Keratinocyte (primary cell): ENCODE measurements around the gene XNDC1N. TPM values are rescaled to one million over a fixed set of nuclear protein-coding genes. Genes with fewer than 3 reads are reported as not detected.

Experiments used
- DNase-seq: peaks from one replicate; pipeline ENCODE4 v3.0.0-alpha.2; 2011; ENCODE audit warnings: low read depth, missing footprints, low spot score
- FAIRE-seq: peaks from 2 replicates; lab custom pipeline; 2011; peaks lifted over from hg19 to GRCh38; lab: Jason Lieb, UNC
- H2AFZ ChIP-seq: 2 replicates; pipeline ENCODE4 v1.6.0; 2012; ENCODE audit warnings: low read length, control low read depth, inconsistent platforms; ENCODE audit not compliant: control insufficient read depth
- H3K27ac ChIP-seq: 2 replicates; pipeline ENCODE4 v1.5.1; 2011; ENCODE audit warnings: low read length; ENCODE audit not compliant: control insufficient read depth, insufficient read depth
- H3K27me3 ChIP-seq: 3 replicates; pipeline ENCODE4 v1.6.0; 2011; ENCODE audit warnings: low read length; ENCODE audit not compliant: control insufficient read depth, insufficient read depth; ENCODE audit errors: extremely low read depth
- H3K36me3 ChIP-seq, 2 experiments: 2 replicates in 1 of 2; 3 replicates in 1 of 2; pipeline ENCODE4 v1.5.1; 2011; ENCODE audit warnings: low read length in 2 of 2, mild to moderate bottlenecking in 1 of 2; ENCODE audit not compliant: control insufficient read depth in 2 of 2, insufficient read depth in 2 of 2; ENCODE audit errors: extremely low read depth in 1 of 2
- H3K4me1 ChIP-seq: 3 replicates; pipeline ENCODE4 v1.5.1; 2011; ENCODE audit warnings: low read length; ENCODE audit not compliant: control insufficient read depth, insufficient read depth; ENCODE audit errors: extremely low read depth
- H3K4me2 ChIP-seq: 3 replicates; pipeline ENCODE4 v1.6.0; 2011; ENCODE audit warnings: low read depth, low read length; ENCODE audit not compliant: control insufficient read depth, insufficient read depth; ENCODE audit errors: extremely low read depth
- H3K4me3 ChIP-seq, 3 experiments: fragments of 200-600 bp in 1 of 3; sonication (generic) in 1 of 3; 2 replicates in 2 of 3; 3 replicates in 1 of 3; pipeline ENCODE4 v1.5.1; 2011 to 2016; ENCODE audit warnings: low read length in 3 of 3, mild to moderate bottlenecking in 3 of 3, control low read depth in 2 of 3, inconsistent platforms in 1 of 3, low read depth in 1 of 3, mixed read lengths in 1 of 3, mixed run types in 1 of 3, moderate library complexity in 1 of 3; ENCODE audit not compliant: control insufficient read depth in 2 of 3, insufficient read depth in 2 of 3; ENCODE audit errors: extremely low read depth in 1 of 3
- H3K79me2 ChIP-seq: 2 replicates; pipeline ENCODE4 v1.6.0; 2012; ENCODE audit warnings: low read length; ENCODE audit not compliant: control insufficient read depth, insufficient read depth
- H3K9ac ChIP-seq: 3 replicates; pipeline ENCODE4 v1.6.0; 2011; ENCODE audit warnings: low read length; ENCODE audit not compliant: control insufficient read depth, insufficient read depth; ENCODE audit errors: extremely low read depth
- H3K9me1 ChIP-seq: 3 replicates; pipeline ENCODE4 v1.6.0; 2011; ENCODE audit warnings: low read length; ENCODE audit not compliant: control insufficient read depth, insufficient read depth; ENCODE audit errors: extremely low read depth
- H3K9me3 ChIP-seq: 2 replicates; pipeline ENCODE4 v1.5.1; 2012; ENCODE audit warnings: low read depth, low read length; ENCODE audit not compliant: control insufficient read depth
- H4K20me1 ChIP-seq: 3 replicates; pipeline ENCODE4 v1.6.0; 2011; ENCODE audit warnings: low read length; ENCODE audit not compliant: control insufficient read depth, insufficient read depth; ENCODE audit errors: extremely low read depth
- EZH2 ChIP-seq: IDR thresholded peaks from one replicate; pipeline ENCODE4 v1.6.1; 2012; ENCODE audit warnings: inconsistent platforms, mild to moderate bottlenecking, low read length, moderate library complexity
- dilution Hi-C: fragments of 300-500 bp; cut with MboI; formaldehyde crosslinking; loops from one replicate; pipeline ENCODE4 v1.7.0; 2020; ENCODE audit warnings: low sequenced_read_pairs; ENCODE audit not compliant: extremely low pct_ligation_motif_present
- polyA plus RNA-seq, 5 experiments: library from polyadenylated mRNA; depleted of rRNA in 3 of 5; stranded (reverse) in 3 of 5; stranded (forward) in 1 of 5; unstranded in 1 of 5; fragments of >200 nt; gene quantifications; 1 replicate in 1 of 5; 2 replicates in 3 of 5; 3 replicates in 1 of 5; pipeline versions ENCODE4 v1.2.1 to v1.2.3, GENCODE V29; 2011 to 2012; ENCODE audit warnings: missing spikeins in 2 of 5, low read depth in 1 of 5, low replicate concordance in 1 of 5
- TF ChIP-seq, protein P1 (sequence below), 3 experiments: IDR thresholded peaks in 1 of 3; conservative IDR thresholded peaks in 1 of 3; optimal IDR thresholded peaks in 1 of 3; 2 replicates in 2 of 3; 3 replicates in 1 of 3; pipeline versions ENCODE3 to v1.5.1; 2011; ENCODE audit warnings: low read length in 3 of 3, mild to moderate bottlenecking in 3 of 3, moderate library complexity in 2 of 3, control low read depth in 1 of 3, inconsistent platforms in 1 of 3; ENCODE audit not compliant: insufficient read depth in 2 of 3; ENCODE audit errors: extremely low read depth in 1 of 3

XNDC1N gene
- polyA plus RNA-seq, 1 donor (not counting 4 experiments of a cell fraction or from before 2014, with no cell fraction given) = 1.4 TPM

DNA sequence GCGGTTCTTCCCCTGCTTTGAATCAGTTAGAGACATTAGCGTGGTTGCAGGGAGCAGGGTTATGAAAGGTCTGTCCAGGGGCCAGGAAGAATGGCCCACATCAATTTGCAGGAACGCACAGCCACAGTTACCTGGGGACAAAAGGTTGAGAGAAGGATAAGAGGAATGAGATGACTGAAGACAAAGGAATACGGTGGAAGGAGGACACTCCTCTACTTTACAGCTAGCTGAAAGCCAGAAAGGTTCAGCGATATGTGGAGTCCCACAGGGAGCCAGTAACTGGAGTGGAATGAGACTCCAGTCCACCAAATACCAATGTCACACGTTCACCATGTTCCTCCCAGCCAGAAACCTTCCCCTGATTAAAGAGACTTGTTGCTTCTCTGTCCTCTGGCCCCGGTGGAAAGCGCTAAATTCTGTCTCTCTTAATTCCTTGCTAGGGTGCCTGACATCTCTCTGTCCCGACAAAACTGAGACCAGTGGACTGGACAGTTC lies 10.7 kb downstream of the XNDC1N start:
- TF ChIP-seq EZH2 = no peak
- TF ChIP-seq, protein P1, sequence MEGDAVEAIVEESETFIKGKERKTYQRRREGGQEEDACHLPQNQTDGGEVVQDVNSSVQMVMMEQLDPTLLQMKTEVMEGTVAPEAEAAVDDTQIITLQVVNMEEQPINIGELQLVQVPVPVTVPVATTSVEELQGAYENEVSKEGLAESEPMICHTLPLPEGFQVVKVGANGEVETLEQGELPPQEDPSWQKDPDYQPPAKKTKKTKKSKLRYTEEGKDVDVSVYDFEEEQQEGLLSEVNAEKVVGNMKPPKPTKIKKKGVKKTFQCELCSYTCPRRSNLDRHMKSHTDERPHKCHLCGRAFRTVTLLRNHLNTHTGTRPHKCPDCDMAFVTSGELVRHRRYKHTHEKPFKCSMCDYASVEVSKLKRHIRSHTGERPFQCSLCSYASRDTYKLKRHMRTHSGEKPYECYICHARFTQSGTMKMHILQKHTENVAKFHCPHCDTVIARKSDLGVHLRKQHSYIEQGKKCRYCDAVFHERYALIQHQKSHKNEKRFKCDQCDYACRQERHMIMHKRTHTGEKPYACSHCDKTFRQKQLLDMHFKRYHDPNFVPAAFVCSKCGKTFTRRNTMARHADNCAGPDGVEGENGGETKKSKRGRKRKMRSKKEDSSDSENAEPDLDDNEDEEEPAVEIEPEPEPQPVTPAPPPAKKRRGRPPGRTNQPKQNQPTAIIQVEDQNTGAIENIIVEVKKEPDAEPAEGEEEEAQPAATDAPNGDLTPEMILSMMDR (optimal IDR thresholded peaks at IDR 0.05 in 1 of 3, IDR thresholded peaks at IDR 0.05 in 1 of 3, conservative IDR thresholded peaks at IDR 0.05 in 1 of 3; ENCODE audit: extremely low read depth in 1 of 3, insufficient read depth in 2 of 3, low read length in 3 of 3) = no peak
- H3K9me3 ChIP-seq = no peaks in the 10 kb centered on the region
- H3K4me3 ChIP-seq = no peak overlapping the region
- no peaks in the 10 kb centered on the region for H4K20me1 ChIP-seq
- no peaks in the 10 kb centered on the region for H3K79me2 ChIP-seq
- no peaks in the 10 kb centered on the region for H3K27me3 ChIP-seq
- H3K9ac ChIP-seq = no peak overlapping the region
- no peaks in the 10 kb centered on the region for H3K9me1 ChIP-seq
- H3K4me2 ChIP-seq = no peak overlapping the region
- H2AFZ ChIP-seq = no peak overlapping the region
- dilution Hi-C loops = no loop called here
- H3K36me3 ChIP-seq = peaks cover 0 to 9% of the 10 kb centered on the region in 2 experiments
- FAIRE-seq = no peak
- H3K27ac ChIP-seq = no peak overlapping the region
- no peak for DNase-seq
- no peaks in the 10 kb centered on the region for H3K4me1 ChIP-seq

DNA sequence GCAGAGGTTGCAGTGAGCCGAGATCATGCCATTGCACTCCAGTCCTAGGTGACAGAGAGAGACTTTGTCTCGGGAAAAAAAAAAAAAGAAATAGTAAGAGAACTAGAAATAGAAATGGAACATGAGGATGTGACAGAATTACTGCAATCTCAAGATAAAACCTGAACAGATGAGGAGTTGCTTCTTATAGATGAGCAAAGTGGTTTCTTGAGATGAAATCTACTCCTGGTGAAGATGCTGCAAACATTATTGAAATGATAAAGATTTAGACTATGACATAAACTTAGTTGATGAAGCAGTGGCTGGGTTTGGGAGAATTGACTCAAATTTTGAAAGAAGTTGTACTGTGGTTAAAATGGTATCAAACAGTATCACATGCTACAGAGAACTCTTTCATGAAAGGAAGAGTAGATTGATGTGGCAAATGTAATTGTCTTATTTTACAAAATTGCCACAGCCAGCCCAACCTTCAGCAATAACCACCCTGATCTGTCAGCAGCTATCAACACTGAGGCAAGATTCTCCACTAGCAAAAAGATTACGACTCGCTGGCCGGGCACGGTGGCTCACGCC lies 13.7 kb downstream of the XNDC1N start:
- Histone ChIP-seq H4K20me1 (no peaks in the 10 kb centered on the region), H3K4me1 (peaks cover 8% of the 10 kb centered on the region), H3K36me3 (peaks cover 0 to 9% of the 10 kb centered on the region in 2 experiments), H2AFZ (no peak overlapping the region), H3K27ac (no peak overlapping the region), H3K9ac (no peak overlapping the region), H3K9me1 (no peaks in the 10 kb centered on the region), H3K79me2 (no peaks in the 10 kb centered on the region), H3K4me2 (no peak overlapping the region), H3K27me3 (no peaks in the 10 kb centered on the region), H3K4me3 (no peak overlapping the region), H3K9me3 (no peaks in the 10 kb centered on the region)
- dilution Hi-C loops = no loop called here
- FAIRE-seq (no peak), DNase-seq (no peak)
- TF ChIP-seq EZH2 = no peak
